K562 (cell line): Measurements from ENCODE around the gene CCDC185. TPM values are rescaled to one million over a fixed set of nuclear protein-coding genes. Genes with fewer than 3 reads are reported as not detected.

ENCODE experiments used
- CREB1 ChIP-seq, 2 experiments: sonication (generic) in 1 of 2; formaldehyde crosslinking in 1 of 2; IDR thresholded peaks; 2 replicates each; pipeline versions ENCODE4 v1.6.1 to v1.8.0; 2012 to 2022; ENCODE audit warnings: inconsistent platforms in 1 of 2, mild to moderate bottlenecking in 1 of 2, missing genetic modification reagents in 1 of 2, moderate library complexity in 1 of 2
- CTBP1 ChIP-seq: fragments of 450-650 bp; IDR thresholded peaks from 2 replicates; pipeline ENCODE4 v1.6.1; 2016; ENCODE audit warnings: borderline replicate concordance
- CXXC5 ChIP-seq: fragments of 250-450 bp; sonication (Bioruptor Pico); IDR thresholded peaks from 2 replicates; pipeline ENCODE4 v1.8.0; 2022; ENCODE audit warnings: inconsistent platforms, mild to moderate bottlenecking, moderate library complexity
- L3MBTL2 ChIP-seq: fragments of 450-650 bp; IDR thresholded peaks from 2 replicates; pipeline ENCODE4 v1.6.1; 2016; ENCODE audit warnings: mild to moderate bottlenecking, moderate library complexity
- NONO ChIP-seq, 2 experiments: fragments of 200-400 bp in 1 of 2; fragments of 450-650 bp in 1 of 2; formaldehyde crosslinking in 1 of 2; IDR thresholded peaks; 2 replicates each; pipeline ENCODE4 v1.6.1; 2017; ENCODE audit warnings: low read depth in 2 of 2, mild to moderate bottlenecking in 2 of 2, moderate library complexity in 2 of 2, low read length in 1 of 2
- NRF1 ChIP-seq, 2 experiments: fragments of 450-650 bp; IDR thresholded peaks in 1 of 2; conservative IDR thresholded peaks in 1 of 2; 2 replicates each; pipeline ENCODE4 v1.6.1; 2014; ENCODE audit warnings: mild to moderate bottlenecking in 2 of 2
- RB1 ChIP-seq: fragments of 450-650 bp; IDR thresholded peaks from 2 replicates; pipeline ENCODE4 v1.6.1; 2017; ENCODE audit warnings: low read depth, mild to moderate bottlenecking
- THRB ChIP-seq: fragments of 450-650 bp; formaldehyde crosslinking; conservative IDR thresholded peaks from 2 replicates; pipeline ENCODE4 v1.4.0; 2022; ENCODE audit warnings: mild to moderate bottlenecking, missing genetic modification characterization
- VEZF1 ChIP-seq: fragments of 200-800 bp; sonication (Bioruptor generic); IDR thresholded peaks from 2 replicates; pipeline ENCODE4 v1.6.1; 2017; ENCODE audit warnings: missing genetic modification characterization, missing compliant biosample characterization
- ZNF407 ChIP-seq: fragments of 450-650 bp; IDR thresholded peaks from 2 replicates; pipeline ENCODE4 v1.6.1; 2016; ENCODE audit warnings: low read depth
- ZNF740 ChIP-seq, 3 experiments: fragments of 200-800 bp in 1 of 3; sonication (Bioruptor generic) in 1 of 3; sonication (generic) in 1 of 3; formaldehyde crosslinking in 1 of 3; IDR thresholded peaks; 2 replicates each; pipeline versions ENCODE4 v1.6.1 to v1.8.0; 2016 to 2022; ENCODE audit warnings: mild to moderate bottlenecking in 2 of 3, missing compliant biosample characterization in 2 of 3, missing genetic modification characterization in 2 of 3, missing genetic modification reagents in 1 of 3
- polyA plus RNA-seq, 8 experiments: library from polyadenylated mRNA; depleted of rRNA in 4 of 8; stranded (reverse) in 5 of 8; unstranded in 3 of 8; fragments of >200 nt; fragmentation: Nextera tagmentation in 2 of 8; fragmentation: Illumina TruSeq in 1 of 8; extraction: Ambion mirVana in 2 of 8; extraction: Trizol in 1 of 8; gene quantifications; 2 replicates each; pipeline versions ENCODE4 v1.2.1 to v1.2.3, GENCODE V29; 2011 to 2014; ENCODE audit warnings: inconsistent platforms in 1 of 8, missing spikeins in 1 of 8
- total RNA-seq, 7 experiments: library from RNA; depleted of rRNA in 6 of 7; stranded (reverse); fragments of >200 nt in 6 of 7; fragmentation: Illumina TruSeq in 2 of 7; extraction: Trizol in 2 of 7; gene quantifications; 2 replicates each; pipeline versions ENCODE4 v1.2.1 to v1.2.3, GENCODE V29; 2011 to 2021; ENCODE audit warnings: low replicate concordance in 1 of 7

The CCDC185 gene
- total and polyA plus RNA-seq, 9 of the 15 experiments (the other 6 are each of a cell fraction or from before 2014, with no cell fraction given): not detected

GRCh38 chr1:223363856-223364684, 29.1 kb upstream of the CCDC185 start, which contains the start of gene SUSD4 (continued):
- TF ChIP-seq VEZF1 (CRISPR knock-in tag) (peak; percentile 80), ZNF740 (CRISPR knock-in tag; IDR thresholded peaks at IDR 0.05) (no peak), ZNF740 (tag; IDR thresholded peaks at IDR 0.05) (peak in 1 of 2 experiments; percentile 58; a peak in 2 of 4 replicates), CXXC5 (CRISPR knock-in tag) (peak; percentile 63), ZNF407 (no peak), CTBP1 (peak; percentile 56), RB1 (peak; percentile 6; the same call in 1 of the 2 replicates), L3MBTL2 (0 out of 2 replicates have a peak, but pooled peaks have one; percentile 10), NONO (IDR thresholded peaks at IDR 0.05; ENCODE audit: low read depth in 2 of 2, low read length in 1 of 2) (0 out of 4 replicates have a peak, but pooled peaks of 1 of the 2 experiments have one; percentile 9), NRF1 (conservative IDR thresholded peaks at IDR 0.05 in 1 of 2, IDR thresholded peaks at IDR 0.05 in 1 of 2) (peak; percentile 70 to 75), CREB1 (IDR thresholded peaks at IDR 0.05) (0 out of 2 replicates have a peak, but pooled peaks have one; percentile 20), CREB1 (CRISPR knock-in tag; IDR thresholded peaks at IDR 0.05) (no peak), THRB (0 out of 2 replicates have a peak, but pooled peaks have one; percentile 17)
